Umbilical cord (tissue), 2 donors: Measurements from ENCODE around the gene DHRS7C. TPM values are rescaled to one million over a fixed set of nuclear protein-coding genes. Genes with fewer than 3 reads are reported as not detected.
"Not testable (repeated sequence)": the region's sequence is repeated elsewhere in the genome, so short reads cannot be mapped to it uniquely, and the experiment has no call there.

Source experiments
- DNase-seq: peaks from one replicate; pipeline ENCODE4 v3.0.0-alpha.2; 2015; ENCODE audit warnings: low spot score
- total RNA-seq: library from RNA; depleted of rRNA; stranded (reverse); fragments of >200 nt; gene quantifications from one replicate; pipeline ENCODE4 v1.2.3, GENCODE V29; 2014; ENCODE audit warnings: low replicate concordance; ENCODE audit not compliant: insufficient read depth

Gene DHRS7C
- total RNA-seq, 1 donor from 2014 or later = not detected

DNA sequence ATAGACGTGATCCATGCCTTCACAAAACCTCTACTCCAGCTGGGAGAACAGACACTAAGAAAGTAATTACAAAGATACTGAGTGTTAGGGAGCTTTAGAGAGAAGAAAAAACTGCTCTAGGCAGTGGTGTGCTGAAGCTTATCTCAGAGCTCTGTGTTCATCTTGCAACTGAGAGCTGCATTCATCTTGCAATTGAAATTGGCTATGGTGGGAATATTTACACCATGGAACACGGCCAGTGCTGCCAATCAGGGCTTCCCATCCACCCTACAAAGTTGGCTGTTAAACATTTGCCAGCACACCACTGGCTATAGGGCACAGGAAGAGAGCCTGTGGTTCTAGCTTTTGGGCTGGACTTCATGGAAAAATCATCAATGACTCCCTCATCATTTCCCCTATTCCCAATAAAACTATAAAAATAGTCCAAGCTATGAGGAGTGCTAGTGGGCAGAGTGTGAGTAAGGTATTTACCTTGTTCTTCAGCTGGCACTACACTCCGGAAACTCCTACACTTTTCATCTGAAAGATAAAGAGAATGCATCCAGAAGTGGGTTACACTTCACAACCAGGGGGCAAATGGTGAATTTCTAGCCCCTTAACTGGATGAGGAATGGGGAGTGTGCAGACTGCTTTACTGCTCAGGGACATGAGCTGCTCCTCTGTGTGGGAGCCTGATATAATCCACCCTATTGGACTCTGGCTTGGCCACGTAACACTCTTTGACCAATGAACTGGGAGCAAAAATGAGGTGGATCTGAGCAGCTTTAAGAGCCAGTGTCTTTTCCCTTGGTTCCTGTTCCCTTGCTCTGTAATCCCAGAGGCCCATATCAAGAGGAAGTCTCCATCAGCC lies 18.9 kb upstream of the DHRS7C start:
- no peak for DNase-seq

DNA sequence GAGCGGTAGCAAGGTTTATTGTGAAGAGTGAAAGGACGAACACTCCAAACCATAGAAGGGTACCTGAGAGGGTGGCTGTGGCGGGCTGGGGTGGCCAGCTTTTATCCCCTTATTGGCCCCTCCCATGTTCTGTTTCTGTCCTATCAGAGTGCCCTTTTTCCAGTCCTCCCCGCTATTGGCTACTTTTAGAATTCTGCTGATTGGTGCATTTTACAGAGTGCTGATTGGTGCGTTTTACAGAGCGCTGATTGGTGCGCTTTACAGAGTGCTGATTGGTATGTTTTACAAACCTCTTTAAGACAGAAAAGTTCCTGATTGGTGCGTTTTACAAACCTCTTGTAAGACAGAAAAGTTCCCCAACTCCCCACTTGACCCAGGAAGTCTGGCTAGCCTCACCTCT lies 18.0 kb upstream of the DHRS7C start:
- DNase-seq = no peak

DNA sequence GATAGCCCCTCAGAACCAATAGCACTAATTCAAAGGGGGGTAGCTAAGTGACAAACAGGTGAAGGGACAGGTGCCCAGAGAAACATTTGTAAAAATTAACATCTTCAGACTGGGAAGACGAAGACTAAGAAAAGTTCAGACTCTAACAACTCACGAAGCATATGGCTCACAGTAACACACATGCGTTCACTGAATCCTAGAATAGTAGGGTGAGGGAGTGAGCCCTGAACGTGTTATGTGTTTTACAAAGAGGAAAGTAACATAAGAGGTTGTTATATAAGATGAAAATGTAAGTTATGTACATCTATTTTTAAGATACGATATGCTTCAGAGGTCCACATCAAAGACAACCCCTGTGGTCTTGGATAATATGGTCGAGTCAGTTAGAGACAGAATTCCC lies 15.3 kb upstream of the DHRS7C start:
- no peak for DNase-seq

DNA sequence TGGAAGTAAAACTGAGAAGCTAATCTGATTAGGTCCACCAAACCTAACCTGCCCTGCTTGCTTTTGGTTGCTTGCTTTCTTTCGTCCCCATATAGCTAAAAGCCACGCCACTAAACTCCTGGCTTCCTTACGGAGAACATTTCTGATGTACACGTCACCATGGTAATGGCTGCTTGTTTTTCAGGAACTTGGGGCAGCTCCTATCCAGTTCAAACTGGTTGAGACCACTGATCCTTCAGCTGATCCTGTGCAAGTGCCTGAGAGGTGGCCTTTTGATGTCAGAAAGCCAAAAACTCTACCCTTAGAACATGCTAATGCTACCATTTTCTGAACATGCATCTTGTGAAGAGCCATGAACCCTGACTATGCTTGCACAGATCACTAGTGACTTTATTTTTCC lies 14.4 kb upstream of the DHRS7C start:
- DNase-seq = no peak

DNA sequence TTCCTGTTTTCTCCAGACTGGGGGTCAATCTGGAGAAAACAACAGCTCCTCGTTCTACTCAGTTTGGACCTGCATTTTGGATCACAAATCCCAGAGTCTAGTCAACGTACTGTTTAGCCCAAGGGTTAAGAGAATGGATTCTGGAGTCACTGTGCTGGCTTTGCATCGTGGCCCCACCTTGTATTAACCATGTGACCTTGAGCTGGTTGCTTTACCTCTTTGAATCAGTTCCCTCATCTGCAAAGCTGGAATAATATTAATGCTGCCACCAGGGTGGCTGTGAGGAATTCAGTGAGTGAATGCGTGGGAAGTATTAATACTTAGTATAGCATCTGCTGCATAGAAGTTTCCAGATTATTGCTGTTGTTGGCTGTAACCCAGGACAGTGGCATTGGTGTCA lies 11.3 kb upstream of the DHRS7C start:
- no peak for DNase-seq

DNA sequence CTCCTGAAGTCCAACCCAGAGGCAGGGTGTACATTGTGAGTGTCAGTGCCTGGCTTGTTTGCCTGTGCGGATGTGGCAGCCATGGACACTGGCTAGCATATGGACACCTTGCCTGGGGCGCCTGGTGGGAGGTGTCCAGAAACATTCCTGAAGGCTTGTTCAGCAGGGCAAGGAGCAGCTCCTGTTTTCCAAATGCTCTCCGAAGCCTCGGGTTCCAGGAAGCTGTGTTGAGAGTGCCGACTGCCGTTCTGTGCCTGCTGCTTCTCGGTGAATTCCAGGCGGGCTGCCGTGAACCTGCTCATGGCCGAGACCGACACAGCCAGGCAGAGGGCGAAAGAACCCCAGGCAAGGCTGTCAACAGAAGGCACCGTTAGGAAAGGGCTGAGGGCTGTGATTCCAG lies 10.9 kb upstream of the DHRS7C start:
- DNase-seq = no peak

DNA sequence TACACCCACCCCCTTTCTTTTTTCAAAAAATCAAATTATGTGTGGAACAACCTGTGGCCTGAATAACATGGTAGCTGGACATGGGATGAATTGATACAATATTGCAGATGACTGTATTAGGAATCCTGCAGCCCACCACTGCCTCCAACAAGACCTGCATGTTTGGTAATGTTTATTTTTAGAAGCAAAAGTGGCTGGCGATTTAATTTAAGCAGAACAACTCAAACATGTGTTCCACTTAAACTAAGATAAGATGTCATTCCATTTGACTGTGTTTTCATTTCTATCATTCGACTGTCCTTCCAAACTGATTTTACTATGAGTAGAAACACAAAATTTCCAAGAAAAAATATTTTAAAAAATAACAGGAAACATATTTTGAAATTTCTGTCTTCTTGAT lies 10.1 kb upstream of the DHRS7C start:
- no peak for DNase-seq

DNA sequence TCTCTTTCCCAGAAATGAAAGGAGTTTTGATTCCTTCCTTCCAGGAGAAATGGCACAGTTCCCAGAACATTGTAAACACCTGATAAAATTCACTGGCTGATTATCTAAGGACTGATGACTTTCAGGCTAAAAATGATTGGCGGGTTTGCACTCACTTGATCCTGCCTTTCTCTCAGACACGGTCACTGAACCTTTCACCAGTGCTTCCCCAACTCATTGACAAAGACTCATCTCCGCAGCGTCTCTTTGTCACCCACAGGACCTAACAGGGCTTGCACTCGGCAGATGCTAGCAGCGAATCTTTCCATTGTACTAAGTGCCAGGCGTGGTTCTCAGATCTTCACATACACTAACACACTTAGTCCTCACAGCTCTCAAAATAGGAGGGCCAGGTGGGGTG lies 7.3 kb upstream of the DHRS7C start:
- no peak for DNase-seq

DNA sequence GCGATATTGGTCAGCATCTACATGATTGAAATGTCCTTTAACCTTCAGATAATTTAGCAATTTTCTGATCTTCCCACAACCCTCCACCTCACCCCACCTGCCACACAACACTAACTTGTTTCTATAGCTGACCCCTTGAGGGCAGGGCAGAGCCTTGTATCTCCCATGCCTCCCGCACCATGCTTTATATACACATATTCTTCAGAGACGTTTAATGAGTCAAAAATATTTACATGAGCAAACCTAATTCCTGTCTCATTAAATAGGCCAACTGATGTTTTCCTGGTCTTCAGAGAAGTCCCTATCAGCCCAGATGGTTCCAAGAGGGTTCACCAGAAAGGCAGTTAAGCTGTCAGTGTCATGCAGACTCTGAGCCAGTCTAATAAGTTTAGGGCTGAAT lies 6.6 kb upstream of the DHRS7C start:
- DNase-seq = no peak

DNA sequence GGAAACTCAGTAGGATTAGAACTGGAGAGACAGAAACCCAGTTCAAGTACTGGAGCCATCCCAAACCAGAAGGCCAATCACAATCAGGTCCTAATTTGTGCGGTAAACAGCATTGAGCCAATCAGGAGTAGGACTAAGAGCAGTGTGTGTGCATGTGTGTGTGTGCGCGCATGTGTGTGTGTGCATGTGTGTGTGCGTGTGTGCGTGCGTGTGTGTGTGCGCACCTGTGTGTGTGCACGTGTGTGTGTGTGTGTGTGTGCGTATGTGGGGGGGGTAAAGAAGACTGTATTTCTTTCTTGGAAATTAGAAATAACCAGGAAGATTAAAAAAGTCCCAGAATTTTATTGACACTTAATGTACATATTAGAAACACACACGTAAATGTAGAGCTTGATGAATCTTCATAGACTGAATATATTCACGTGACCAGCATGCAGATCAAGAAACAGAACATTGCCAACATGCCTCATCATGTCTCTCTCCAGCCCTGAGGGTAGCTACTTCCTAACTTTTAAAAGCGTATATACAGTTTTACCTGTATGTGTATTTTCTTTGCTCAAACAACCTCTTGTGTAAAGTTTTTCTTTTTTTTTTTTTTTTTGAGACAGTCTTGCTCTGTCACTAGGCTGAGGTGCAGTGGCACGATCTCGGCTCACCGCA lies 919 bp upstream of the DHRS7C start:
- DNase-seq = peak; percentile 50

DNA sequence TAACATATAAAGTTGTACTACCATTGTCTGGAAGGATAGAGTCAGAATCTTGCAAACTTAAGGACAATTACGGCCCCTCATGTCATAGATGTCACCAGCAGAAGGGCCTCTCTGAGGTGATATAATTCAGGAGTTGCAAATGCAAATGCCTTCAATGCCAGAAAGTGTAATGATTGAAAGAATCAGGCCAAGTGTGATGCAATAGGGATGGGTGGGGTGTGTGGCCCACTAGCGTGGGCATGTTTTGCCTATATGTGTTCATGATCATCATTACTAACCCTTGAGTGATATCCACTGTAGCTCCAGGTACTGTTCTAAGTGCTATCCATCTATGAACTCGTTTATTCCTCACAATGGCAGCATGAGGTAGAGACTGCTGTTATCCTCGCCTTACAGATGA lies 1.1 kb downstream of the DHRS7C start:
- DNase-seq = no peak

DNA sequence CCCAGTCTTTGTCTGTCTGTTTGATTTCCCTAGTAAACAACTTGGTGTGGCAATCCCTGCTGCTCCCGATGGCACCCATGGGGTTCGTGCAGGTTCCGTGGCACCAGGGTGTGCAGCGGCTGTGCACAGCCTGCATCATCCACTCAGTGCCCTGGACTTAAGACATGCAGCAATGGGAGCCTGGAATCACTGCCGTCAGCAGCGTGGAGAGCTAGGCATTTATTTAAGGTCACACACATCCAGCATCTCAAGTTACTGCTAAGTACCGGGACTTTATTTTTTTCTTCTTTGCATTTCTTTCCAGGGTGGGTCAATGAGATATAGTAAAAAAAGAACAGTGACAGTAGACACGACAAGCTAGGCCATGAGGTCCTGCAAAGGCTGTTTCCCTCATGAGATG lies 2.8 kb downstream of the DHRS7C start:
- DNase-seq = peak; percentile 13

DNA sequence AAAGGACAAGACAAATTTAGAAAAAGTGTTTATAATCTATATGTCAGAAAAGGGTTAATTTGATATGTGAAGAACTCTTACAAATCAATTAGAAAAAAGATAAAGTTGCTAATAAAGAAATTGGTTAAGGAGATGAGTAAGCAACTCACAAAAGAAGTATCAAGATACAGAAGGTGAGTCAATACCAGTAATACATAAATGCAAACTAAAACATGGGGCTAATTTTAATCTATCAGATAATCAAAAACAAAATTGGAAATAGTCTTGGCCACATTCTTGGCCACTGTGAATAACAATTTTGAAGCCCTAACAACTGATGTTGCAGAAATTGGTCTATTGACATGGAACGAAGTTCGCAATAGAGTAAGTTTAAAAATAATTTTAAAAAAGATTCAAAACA lies 6.8 kb downstream of the DHRS7C start:
- no peak for DNase-seq

DNA sequence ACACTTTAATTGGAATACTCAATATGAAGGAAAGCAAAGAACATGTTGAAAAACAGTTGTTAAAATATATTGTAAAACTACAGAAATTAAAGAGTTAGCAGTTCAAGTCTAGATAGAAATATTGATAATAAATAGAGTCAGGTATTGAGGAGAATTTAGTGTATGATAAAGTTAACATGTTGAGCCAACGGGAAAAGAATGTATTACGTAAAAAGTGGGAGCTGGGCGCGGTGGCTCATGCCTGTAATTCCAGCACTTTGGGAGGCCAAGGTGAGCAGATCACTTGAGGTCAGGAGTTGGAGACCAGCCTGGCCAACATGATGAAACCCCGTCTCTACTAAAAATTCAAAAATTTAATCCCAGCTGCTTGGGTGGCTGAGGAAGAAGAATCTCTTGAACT lies 7.9 kb downstream of the DHRS7C start:
- DNase-seq = not testable (repeated sequence)

DNA sequence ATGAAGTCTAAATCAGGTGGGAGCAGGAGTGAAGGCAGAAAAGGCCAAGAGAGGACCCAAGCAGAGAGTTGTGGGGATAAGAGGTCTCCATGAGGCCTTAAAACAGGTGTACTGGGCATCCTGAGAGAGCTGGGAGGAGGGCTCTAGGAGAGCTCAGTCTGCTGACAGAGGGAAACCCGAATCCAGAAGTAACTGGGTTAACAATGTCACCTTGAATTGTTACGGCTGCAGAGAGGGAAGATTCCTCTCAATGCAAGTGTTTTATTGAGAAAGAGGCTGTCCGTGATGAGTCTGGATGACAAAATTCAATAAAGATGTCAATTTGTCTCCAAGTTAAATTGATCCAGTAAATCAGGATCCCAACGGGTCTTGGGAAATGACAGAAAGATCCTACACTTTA lies 8.3 kb downstream of the DHRS7C start:
- no peak for DNase-seq

DNA sequence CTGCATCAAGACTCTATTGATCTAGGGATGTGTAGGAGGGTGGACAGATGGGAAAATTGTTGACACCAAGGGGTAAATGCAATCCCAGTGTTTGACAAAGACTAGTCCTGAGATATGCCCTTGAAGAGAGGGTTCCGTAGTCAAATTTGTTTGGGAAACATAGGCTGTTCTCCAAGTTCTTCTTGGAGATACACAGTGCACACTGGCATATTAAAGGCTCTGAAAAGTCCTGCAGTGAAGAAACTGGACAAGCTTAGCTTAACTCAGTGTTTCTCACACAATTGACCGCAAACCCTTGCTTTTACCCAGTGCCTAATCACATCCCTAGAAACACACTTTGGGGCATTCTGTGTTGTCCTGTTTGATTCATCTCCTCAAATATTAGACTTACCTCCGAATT lies 10.8 kb downstream of the DHRS7C start:
- DNase-seq = no peak

DNA sequence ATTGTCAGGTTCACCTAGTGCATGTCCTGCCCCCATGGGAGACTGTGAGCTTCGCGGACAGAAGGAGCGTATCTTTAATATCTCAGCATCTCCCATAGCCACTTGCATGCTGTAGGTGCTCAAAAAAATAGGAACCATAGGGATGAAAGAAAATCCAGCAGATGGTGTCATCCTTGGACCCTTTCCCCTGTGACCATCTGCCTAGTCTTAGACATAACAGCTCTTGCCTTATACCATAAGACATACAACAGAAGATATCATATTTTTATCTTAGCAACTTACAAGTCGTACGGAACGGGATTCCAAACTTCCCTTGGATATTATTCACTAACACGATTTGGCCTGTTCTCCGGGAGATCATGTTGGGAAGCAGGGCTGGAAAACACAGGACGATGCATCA lies 14.5 kb downstream of the DHRS7C start:
- DNase-seq = no peak

DNA sequence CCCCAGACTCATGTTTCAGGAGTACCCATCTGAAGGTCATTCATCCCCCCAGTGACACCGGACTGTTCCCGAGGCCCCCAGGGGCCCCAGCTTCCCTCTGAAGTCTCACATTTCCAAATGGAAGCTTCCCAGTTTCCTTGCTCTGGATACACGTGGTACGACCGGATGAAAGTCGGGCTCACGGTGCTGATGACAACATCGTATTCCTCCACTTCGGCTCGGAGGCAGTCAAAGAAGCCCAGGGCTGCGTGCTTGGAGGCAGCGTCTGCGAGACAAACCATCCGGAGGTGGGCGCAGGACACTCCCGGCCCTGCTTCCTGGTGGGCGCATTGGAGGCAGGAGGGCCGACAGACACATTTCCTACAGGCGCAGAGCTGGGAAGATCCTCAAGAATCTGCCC lies 18.7 kb downstream of the DHRS7C start:
- DNase-seq = no peak

DNA sequence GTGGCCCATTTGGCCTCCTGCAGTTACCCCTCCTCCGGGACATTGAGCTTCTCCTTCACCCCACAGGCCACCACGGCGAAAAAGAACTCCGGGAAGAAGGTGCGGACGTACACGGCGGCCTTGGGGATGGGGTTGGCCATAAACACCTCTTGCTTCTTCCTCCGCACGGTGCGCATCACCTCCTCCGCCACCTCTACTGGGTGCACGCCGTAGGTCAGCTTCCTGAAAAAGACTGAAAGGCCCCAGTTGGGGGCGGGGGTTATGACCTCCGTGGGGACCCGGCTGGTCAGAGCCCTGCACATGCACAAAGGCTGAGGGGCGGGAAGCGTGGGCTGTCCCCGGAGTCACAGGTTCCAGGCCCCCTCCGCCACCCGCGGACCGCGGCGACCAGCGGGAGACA lies 19.9 kb downstream of the DHRS7C start:
- DNase-seq = no peak

DNA sequence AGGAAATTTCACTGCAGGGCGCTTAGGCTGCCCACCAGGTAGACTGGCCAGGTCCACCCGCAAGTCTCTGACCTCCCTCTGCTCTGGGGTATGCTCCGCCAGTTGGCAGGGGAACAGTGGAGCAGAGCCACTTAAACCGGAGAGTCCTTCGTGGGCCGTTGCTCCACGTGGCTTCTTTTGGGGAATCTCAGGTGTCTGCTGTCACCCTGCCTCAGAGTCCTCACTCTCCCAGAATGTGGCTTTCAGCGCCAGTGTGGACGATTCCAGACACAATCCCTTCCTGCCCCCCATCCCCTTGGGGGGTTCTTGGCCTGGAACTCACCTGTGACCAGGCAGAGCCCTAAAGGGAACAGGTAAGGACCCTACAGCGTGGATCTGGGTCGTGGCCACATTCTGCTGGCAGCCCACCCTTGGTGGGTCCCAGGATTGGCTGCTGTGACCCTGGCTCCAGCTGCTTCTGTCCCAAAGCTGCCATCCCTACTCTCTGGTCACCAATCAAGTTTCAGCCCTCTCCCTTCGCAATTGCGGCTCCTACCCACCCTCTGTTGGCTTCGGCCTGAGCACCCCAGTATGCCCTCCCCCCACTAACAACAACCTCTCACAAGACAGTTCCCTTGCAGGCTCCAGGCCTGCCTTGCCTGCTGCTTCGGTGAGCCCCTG lies 22.2 kb downstream of the DHRS7C start:
- no peak for DNase-seq

DNA sequence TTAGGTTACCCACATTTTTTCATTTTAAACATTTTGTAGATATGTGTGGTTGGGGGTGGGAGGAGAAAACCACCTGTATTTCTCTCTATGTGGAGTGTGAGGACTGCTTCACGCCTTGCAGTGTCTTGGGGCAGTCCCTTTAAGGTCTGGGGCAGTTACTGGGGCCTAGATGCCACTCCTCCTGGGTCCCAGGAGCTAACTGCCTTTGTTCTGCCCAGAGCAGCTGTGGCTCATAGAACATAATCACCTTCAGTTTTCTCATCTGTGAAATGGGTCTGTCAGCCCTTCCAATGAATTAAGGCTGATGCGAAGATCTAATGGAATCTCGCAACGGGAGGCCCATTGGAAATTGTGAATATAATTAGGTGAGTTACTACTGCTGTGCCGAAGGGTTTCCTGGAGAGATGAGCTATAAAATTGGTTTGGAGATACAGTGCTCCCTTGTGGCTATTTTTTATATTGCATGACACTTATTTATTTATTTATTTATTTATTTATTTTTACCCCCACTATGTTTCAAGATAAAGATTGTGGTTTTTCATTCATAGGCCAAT lies 22.9 kb downstream of the DHRS7C start:
- DNase-seq = peak; percentile 9

DNA sequence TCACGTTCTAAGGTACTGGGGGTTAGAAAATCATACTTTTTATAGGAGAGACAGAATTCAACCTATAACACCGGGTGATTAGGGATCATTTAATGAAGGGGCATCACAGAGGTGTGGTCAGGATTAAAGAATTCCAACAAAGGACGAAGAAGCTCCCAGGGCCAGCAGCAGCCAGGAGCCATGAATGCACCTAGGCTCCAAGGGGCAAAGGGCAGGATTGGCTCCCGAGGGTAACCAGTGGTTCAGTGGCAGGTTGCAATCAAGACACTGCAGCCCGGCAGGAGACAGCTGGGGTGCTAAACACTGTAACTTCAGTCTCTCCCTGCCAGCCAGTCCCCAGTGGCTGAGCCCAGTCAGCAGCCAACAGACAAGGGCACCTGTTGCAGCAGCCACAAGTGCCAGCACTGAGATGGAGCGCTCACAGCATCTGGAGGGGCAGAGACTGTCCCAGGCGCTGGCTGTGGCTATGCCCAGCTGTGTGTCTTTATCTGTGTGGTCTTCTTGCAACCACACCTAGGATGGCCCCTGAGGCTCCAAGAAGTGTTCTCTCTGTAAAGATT lies 23.9 kb downstream of the DHRS7C start:
- no peak for DNase-seq
